GM04504 (cell line): ENCODE data around the gene STK38.

Experiments used
- DNase-seq: peaks from one replicate; pipeline ENCODE4 v3.0.0-alpha.2; 2012; ENCODE audit warnings: low read depth

The STK38 gene

DNA sequence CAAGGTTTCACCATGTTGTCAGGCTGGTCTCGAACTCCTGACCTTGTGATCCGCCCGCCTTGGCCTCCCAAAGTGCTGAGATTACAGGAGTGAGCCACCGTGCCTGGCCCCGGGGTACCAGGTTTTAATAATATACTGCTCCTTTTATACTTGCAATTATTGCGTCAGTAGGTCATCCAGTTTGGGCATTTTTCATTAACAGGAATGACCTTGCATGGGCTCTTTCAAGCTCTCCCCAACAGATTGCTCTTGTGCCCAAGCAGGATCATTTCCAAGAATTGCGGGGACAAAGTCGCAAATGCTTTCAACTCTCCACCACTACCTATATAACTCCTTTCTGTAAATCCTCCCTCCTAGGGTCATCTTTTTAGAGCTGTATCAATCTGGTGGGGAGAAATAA, 23.8 kb downstream of the STK38 start:
- DNase-seq = no peak

DNA sequence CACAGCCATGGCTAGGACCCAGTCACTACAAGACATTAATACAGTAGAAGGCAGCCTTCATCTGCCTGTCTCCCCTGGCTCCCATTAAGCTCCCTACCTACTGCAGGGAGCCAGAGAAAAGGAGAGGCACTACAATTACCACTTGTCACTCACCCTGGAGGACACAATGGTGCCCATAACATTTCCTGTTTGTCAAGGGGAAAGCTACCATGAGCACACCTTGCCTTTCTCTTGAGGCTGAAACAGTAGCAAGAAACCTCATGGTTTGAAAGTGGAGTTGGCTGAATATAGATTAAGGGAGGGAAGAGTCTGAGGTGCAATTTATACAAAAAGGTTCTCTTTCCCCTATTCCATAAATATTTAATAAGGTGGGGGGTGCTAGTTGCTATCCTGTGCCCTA, 27.9 kb downstream of the STK38 start:
- DNase-seq = no peak

DNA sequence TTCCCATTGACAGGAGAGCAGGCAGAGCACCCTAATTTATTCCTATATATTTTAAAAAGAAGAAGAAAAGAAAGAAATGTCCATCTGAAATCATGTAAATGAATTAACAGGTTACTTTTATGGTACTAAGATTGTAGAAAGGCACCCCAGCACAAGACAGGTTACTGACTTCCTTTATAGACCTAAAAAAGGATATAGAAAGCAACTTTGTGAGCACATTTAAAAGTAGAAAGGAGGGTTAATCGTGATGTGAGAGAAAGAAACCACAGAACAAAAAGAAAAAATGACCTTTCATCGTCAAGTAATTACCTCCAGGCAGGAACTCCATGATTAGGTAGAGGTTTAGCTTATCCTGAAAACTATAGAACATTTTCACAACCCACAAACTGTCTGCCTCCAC, 29.9 kb downstream of the STK38 start:
- no peak for DNase-seq

DNA sequence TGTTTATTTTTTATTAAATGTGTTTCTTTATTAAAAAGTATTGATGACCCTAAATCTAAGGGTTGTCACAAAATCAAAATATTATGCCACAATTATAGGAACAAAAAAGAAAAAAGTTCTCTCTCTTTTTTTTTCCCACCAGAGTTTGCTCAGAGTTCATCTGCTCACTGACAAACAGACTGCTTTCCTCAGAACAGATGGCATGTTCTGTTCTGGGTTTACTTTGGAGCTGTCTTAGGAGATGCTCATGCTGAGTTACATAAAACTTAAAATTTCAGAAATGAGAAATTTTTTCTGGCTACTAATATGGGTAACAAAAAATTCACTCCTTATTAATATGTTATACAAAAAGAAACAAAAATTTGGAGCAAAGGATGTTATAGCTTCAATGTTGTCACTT, 30.3 kb downstream of the STK38 start:
- no peak for DNase-seq

DNA sequence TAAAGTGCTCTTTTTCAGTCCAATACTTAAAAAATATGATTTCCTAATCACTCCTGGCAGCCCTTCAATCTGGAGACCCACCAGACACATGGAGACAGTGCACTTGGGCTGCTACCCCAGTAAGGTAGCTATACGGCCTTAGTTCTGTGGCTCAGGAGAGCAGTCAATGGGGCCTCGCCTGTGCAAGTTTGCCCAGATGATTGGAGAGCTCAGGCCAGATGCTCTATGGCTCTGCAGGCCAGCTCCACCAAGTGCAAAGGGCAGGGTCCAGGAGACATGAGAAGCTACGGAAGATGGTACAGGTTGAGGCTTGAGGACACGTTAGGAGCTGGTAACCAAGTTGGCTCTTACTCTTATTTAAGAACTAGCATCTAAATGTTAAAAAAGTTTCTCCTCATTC, 30.7 kb downstream of the STK38 start:
- DNase-seq = no peak

DNA sequence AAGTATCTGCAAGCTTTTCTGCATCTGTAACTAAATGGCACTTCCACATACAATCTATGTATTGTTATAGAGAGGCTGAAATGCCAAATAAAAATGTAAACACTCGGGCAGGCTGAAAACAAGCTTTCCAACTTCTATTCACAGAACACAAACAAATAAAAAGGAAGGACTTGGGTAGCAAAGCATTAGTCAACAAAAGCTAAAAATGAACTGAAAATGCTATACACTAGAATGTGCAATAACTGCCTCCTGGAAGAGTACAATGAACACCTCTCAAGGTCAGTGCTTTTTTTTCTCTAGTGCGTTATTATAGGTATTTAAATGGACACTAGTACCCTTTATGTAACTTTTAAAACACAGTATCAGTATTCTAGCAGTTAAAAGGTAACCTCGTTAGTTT, 31.4 kb downstream of the STK38 start:
- DNase-seq = no peak

DNA sequence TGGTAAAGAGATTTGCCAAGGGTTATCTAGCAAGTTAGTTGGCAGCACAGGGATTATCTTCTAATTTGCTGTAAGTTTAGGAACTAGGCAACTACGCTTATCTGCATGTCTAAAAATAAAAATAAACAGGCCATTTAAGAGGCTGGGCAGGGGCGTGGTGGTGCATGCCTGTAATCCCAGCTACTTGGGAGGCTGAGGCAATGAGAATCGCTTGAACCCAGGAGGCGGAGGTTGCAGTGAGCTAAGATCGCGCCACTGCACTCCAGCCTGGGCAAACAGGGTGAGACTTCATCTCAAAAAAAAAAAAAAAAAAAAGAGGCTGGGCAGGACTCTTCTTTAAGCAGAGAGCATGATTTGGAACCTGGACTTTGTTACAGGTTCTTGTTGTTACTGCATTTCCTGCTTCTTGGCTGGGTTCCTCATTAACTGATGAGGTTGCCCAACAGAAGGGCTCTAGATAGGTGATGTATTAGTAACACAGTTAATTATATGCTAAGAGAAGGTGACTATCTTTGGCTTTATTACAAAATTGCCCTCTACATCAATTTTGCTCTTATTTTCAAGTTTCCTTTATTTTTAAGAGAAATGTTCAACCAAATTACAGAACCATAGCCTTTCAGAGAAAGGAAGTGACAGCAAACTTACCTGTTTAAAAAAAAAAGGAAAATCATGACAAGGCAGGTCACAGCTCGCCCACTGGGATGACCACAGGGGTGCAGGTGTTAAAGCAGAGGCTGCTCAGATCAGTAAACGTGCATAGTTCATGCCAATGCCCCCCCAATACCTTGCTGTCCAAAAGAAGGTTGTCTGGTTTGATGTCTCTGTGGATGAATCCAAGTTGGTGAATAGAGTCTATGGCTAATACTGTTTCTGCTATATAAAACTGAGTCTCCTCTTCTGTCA, 32.5 kb downstream of the STK38 start:
- DNase-seq = no peak

DNA sequence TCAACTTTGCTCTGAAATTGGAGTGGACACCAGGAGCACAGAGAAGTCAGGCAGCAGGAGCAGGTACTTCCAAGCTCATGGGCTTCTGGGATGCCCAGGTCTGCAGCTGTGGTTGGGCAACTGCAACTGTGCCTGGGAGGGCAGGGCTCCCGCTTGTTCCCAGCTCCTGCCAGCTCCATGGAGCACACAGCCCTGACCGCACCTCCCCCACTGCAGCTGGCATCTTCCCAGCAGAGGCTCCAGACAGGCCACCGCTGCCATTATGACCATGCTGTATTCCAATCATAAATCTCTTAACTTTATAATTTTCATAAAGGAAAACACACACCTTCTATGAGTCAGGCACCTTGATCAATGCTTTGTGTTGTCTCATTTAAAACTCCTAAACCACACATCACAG, 36.9 kb downstream of the STK38 start:
- no peak for DNase-seq

DNA sequence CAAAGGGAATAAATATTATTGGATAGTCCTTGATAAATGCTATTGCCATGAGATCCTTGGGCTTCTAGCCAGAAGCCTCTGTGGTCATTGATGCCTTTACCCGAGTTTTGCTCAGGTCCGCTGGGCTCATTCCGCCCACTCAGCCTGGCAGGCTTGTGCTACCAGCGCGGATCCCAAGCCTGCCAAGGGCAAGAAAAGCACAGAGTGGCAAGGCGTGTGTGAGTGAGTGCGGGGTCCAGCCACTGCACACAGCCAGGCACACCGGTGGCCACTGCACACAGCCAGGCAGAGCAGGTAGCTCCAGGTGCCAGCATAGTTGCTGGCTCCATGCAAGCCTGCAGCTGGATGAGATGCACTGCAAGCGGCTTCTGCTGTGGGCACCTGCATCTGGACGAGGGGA, 38.7 kb downstream of the STK38 start:
- no peak for DNase-seq

DNA sequence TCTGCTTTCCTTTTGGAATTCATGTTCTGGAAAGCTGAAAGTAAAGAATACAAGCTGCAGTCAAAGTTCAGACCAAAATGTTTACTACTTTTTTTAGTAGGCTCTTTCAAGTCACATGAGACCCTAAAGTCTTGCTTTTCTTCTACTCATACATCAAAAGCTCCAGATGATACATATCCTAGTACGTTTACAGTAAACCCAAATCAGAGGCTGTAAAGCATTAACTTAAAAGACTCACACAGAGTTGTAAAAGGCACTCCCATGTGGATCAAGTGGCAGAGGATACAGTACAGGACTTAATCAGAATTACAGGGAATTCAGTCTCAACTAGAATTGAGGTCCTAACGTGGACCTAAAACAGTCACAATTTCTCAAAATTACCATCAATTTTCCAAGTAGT, 40.7 kb downstream of the STK38 start:
- no peak for DNase-seq

DNA sequence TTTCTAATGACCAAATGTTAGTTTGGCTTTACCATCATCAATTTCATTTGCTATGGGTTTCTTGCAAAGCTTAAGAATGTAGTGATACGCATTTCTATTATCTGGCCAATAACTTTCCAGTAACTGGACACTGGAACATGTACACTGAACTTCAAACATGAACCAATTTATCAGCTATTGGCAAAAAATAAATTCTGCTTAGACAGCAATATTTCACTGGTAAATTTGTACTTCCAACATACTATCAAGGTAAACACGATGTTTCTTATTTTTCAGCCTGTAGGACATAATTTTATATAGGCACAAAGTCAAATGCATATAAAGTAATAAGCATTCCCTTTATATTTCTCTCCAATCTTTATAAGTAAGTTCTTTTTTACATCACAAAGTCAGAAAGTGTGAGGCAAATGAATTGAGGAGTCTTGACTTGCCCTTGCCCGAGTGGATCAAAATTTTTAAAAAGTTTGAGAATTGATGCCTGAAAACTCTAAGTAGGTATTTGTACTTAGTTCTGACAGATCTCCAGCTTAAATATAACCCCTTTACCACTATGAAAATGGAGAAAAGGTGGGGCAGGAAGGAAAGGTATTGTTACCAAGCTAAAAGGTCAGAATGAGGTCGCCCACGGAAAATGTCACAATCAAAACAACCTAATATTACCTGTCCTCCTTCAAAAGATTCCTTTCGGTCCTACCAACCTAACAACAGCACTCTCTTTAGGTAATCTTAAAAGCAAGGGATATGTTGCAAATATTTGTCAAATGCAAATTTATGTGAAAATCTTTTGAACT, 41.3 kb downstream of the STK38 start:
- no peak for DNase-seq

DNA sequence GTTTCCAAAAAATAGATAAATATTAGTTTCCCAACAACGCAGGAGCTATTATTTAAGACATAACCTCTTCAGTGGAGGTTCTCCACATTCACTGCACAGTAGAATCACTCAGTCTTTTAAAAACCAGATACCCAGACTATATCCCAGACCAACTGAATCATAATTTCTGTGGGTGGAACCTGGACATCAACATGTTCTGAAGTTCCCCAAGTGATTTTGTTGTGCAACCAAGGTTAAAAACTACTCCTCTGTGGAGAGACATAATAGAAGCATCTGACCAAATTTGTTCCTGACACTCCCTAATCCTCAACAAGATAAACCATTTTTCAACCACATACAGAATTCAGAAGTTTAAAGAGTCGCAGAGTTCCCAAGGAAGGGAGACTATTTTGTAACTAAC, 42.3 kb downstream of the STK38 start:
- DNase-seq = no peak

DNA sequence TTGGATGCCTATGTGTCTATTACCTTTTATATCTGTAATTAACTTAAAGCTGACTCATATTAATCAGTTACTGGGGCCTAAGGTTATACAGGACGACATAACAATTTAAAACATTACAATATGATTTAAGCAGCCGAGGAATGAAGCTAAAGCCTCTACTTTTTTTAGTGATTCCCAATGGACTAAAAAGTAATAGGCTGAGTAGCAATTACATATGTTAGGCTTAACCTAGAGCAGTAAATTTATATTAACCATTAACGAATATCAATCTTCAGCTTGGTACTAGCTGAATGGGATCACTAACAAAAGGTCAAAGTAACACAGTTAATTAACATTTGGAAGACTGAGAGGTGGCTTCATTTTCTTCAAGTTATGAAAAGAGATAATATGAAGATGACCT, 43.1 kb downstream of the STK38 start:
- DNase-seq = no peak

DNA sequence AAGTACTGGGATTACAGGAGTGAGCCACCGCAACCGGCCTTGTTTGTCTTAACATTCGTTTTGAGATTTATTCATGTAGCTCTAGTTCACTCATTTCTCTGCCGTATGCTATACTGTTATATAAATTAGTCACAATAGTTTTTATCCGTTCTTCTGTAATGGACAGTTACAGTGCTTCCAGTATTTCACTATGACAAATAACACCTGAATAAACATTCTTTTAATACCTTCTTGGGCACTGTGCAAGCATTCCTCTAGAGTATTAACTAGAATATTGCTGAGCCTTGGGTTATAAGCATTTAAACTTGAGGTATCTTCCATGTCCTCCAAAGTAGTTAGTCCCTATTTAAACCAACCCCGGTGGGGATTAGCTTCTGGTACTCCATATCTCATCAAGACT, 45.6 kb downstream of the STK38 start:
- no peak for DNase-seq

DNA sequence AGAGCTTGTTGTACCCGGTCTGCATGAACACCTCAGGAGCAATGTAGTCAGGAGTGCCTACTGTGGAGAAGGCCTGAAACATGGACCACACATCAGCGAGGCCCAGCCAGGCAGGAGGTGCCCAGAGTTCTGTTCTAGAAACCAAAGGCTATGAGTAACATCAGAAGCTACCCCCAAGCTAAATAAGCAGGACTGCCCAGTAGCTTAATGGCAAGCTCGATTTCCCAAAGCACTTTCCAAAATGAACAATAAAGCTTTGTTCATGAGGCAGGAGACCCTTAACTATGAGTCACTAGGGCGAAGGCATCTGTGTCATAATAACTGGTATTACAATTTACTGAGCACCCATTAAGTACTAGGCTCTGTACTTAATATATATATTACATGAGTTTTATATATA, 47.4 kb downstream of the STK38 start:
- no peak for DNase-seq

DNA sequence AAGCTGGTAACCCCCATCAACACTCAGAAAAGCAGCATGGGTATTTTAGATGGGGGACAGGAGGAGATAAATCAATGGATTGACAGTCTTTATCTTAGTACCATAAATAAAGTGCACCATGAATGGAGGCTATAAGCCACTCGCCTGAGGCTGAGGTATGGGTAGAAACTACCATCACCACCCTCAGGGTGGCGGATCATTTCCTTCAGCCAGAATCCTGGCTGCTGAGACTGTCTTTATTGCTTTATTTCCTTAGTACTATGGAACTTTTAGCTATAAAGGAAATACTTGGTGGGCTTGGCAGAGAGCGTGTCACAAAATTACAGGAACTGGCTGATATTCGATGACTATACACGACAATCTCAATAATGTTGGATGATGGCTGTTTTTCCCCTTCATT, 52.2 kb downstream of the STK38 start:
- DNase-seq = no peak

DNA sequence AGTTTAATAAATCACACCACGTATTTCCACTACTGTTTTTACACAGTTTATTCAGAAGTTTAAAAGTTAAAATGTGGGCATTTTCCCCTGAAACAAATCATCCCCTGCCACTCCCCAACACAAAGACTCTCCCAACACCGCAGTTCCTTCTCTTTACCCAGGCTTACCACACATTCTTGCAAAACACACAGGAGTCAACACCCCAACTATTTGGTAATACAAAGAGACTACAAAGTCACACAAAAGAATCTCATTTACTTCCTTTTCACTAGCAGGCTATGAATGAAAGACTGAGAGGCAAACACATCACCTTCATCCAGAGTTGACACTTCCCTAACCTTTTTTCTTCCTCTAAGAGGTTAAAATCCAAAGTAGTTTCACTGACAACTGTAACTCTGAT, 53.4 kb downstream of the STK38 start:
- DNase-seq = no peak

DNA sequence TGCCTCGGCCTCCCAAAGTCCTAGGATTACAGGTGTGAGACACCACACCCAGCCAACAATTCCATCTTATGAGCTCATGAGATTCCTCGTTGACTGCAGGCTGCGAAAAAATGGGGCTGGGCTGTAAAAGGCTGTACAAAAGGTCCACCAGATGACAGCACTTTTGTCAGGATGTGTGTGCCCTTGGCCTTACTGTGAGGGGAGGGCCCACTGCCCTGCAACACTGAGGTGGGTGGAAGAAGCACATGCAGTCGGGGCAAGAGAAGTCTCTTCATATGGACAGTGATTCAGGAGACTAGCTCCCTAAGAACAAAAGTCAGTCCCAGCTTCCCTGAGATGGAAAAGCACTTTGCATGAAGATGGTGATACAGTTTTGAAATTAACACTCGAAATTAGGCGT, 54.0 kb downstream of the STK38 start:
- no peak for DNase-seq

DNA sequence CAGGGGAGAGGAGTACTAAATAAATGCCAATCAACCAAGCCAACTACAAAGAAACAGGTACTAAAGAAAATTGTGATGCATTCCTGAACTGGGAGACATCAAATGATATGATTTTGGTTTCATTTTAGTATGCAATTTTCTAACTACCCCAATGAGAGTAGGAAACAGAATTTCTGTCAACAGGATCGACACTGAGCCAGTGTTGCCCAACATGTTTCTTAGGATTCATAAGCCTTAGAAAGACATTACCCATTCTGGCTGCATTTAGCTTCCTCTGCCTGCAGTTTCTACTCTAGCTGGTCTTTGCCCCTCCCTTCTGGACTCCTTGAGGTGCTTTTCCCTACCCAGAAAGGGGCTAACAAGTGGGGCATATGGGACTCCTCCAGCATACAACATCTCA, 54.7 kb downstream of the STK38 start:
- DNase-seq = no peak

DNA sequence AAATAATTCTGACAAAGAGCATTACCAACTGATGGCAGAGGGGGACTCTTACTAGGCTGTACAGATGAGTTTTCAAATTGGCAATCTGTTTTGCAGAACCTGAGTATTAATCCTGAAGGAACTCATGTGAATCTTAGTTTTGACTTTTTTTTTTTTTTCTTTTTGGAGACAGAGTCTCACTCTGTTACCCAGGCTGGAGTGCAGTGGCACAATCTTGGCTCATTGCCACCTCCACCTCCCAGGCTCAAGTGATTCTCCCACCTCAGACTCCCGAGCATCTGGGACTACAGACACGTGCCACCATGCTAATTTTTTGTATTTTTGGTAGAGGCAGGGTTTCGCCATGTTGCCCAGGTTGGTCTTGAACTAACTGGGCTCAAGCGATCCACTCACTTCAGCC, 55.2 kb downstream of the STK38 start:
- no peak for DNase-seq

DNA sequence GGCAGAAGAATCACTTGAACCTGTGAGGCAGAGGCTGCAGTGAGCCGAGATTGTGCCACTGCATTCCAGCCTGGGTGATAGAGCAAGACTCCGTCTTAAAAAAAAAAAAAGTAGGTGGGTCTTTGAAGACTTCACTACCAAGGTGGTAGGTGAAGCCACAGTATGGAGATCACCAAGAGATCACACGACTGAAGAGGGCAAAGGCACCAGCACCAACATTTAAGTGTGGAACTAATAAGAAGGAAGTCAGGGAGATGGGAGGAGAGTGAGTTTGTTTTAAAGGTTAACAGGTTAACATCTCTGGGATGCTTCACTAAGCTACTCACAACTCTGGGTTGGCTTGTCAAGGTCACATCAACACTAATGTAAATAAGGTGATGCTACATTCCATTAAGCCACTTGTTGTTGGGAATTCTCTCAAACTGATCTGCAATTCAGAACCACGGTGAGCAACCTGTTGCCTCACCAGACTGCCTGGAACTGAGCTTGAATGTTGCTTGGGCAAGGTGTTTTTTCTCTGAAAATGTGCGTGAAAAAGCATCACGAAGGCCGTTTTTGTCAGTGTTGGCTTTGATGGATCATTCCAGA, 55.8 kb downstream of the STK38 start:
- no peak for DNase-seq

DNA sequence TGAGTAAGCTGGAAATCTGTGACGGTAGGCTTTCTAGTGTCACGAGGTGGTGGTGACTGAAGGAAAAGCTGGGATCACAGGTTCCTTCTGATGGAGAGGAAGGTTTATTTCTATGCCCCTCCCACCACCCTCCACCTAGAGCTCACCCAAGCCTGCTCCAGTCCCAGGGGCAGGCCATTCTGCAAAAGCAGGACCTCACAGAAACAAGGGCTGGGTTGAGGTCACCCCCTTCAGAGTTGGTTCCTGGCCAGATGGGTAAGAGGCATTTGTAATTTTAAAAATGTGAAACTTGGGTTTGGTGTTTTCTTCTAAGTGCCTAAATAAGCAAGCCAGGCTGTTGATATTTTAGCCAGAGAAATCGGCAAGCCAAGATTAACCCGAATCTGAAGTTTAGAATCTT, 57.9 kb downstream of the STK38 start:
- no peak for DNase-seq

DNA sequence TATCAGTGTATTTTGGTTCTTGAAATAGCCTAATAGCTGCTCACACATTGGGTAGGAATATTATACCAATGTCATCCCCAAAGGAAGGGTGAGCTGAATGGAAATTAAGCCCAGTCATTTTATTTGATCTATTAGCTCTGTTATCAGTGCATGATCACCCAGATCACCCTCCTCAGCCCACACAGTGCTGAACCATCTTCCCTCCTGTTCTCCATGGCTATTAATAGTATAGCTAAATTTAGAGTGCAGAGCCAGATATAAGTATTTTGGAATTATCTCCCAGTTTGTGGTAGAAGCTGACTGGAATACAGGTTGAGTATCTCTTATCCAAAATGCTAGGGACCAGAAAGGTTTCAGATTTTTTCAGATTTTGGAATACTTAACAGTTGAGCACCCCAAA, 59.1 kb downstream of the STK38 start:
- no peak for DNase-seq
